ENCODE measurements around the gene ADH1C. TPM values are rescaled to one million over a fixed set of nuclear protein-coding genes. Genes with fewer than 3 reads are reported as not detected.

Gene ADH1C
- total RNA-seq, 2 donors from 2014 or later = not detected

- no peaks in the 10 kb centered on the region for H3K4me1 Mint-ChIP-seq (ENCODE audit: low read depth)
- H3K27ac Mint-ChIP-seq = no peak overlapping the region
- no peak overlapping the region for H3K4me3 Mint-ChIP-seq
- H3K27me3 Mint-ChIP-seq (ENCODE audit: low read depth) = no peaks in the 10 kb centered on the region
- no peaks in the 10 kb centered on the region for H3K9me3 Mint-ChIP-seq
- ATAC-seq (replicated peaks in 1 of 2) = no peak
- no peaks in the 10 kb centered on the region for H3K36me3 Mint-ChIP-seq (ENCODE audit: insufficient read depth in 2 of 2)
- DNase-seq = no peak
Measured at GRCh38 chr4:99314211-99314610, 38.3 kb downstream of the ADH1C start.

- ATAC-seq (replicated peaks in 1 of 2) (no peak), DNase-seq (no peak)
- H3K9me3 Mint-ChIP-seq = no peaks in the 10 kb centered on the region
- no peaks in the 10 kb centered on the region for H3K36me3 Mint-ChIP-seq (ENCODE audit: insufficient read depth in 2 of 2)
- no peak overlapping the region for H3K4me3 Mint-ChIP-seq
- no peaks in the 10 kb centered on the region for H3K4me1 Mint-ChIP-seq (ENCODE audit: low read depth)
- H3K27ac Mint-ChIP-seq = no peak overlapping the region
- peaks cover 6% of the 10 kb centered on the region for H3K27me3 Mint-ChIP-seq (ENCODE audit: low read depth)
Measured at GRCh38 chr4:99310389-99310788, 42.2 kb downstream of the ADH1C start.

- DNase-seq = no peak
- H3K9me3 Mint-ChIP-seq = peaks cover 0 to 4% of the 10 kb centered on the region in 2 donors
- H3K4me1 Mint-ChIP-seq (ENCODE audit: low read depth) = no peaks in the 10 kb centered on the region
- ATAC-seq (replicated peaks in 1 of 2) = no peak
- peaks cover 6% of the 10 kb centered on the region for H3K27me3 Mint-ChIP-seq (ENCODE audit: low read depth)
- no peak overlapping the region for H3K4me3 Mint-ChIP-seq
- H3K36me3 Mint-ChIP-seq (ENCODE audit: insufficient read depth in 2 of 2) = no peaks in the 10 kb centered on the region
- H3K27ac Mint-ChIP-seq = no peak overlapping the region
Measured at GRCh38 chr4:99305638-99306400, 46.7 kb downstream of the ADH1C start.

DNA sequence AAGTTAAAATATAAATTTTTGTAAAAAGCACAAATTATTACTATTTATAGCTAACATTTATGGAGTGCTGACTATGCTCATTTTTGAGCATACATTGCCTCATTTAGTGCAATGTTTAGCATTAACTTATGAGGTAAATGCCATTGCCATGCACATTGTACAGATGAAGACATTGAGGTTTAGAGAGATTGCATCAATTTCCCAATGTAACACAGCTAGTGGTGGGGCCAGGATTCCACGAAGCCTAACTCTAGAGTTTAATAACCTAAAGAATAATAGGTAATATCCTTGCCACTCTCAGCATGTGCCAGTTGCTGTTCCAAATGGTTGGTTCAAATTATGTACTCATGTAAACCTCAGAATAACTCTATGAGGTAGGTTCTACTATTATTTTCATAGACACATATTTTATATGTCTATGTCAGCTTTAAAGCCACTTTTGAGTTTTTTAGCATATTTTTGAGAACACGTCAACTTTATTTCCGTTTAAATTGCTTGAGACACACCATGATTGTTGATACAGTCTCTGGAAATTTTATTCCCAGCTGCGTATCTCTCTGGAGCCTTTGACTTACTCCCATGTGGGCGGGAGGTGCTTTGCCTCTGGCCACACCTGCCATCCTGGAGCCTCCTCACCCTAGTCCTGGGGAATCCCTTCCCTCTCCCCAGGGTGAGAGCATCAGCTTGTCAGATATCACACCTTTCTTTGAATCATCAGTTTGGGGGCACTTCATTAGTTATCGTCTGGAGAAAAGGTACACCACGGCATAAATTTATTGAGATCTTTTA, 51.0 kb downstream of the ADH1C start:
- no peak overlapping the region for H3K27ac Mint-ChIP-seq
- no peaks in the 10 kb centered on the region for H3K4me1 Mint-ChIP-seq (ENCODE audit: low read depth)
- H3K4me3 Mint-ChIP-seq = no peak overlapping the region
- ATAC-seq (replicated peaks in 1 of 2) (no peak), DNase-seq (no peak)
- peaks cover 5 to 8% of the 10 kb centered on the region in 2 donors for H3K9me3 Mint-ChIP-seq
- H3K27me3 Mint-ChIP-seq (ENCODE audit: low read depth) = no peaks in the 10 kb centered on the region
- no peaks in the 10 kb centered on the region for H3K36me3 Mint-ChIP-seq (ENCODE audit: insufficient read depth in 2 of 2)

- no peaks in the 10 kb centered on the region for H3K4me1 Mint-ChIP-seq (ENCODE audit: low read depth)
- no peak for DNase-seq
- no peak for ATAC-seq (replicated peaks in 1 of 2)
- H3K36me3 Mint-ChIP-seq (ENCODE audit: insufficient read depth in 2 of 2) = peaks cover 0 to 2% of the 10 kb centered on the region in 2 donors
- H3K4me3 Mint-ChIP-seq = no peak overlapping the region
- peaks cover 9 to 12% of the 10 kb centered on the region in 2 donors for H3K9me3 Mint-ChIP-seq
- no peak overlapping the region for H3K27ac Mint-ChIP-seq
- H3K27me3 Mint-ChIP-seq (ENCODE audit: low read depth) = no peaks in the 10 kb centered on the region
Measured at GRCh38 chr4:99300934-99301333, 51.6 kb downstream of the ADH1C start.

DNA sequence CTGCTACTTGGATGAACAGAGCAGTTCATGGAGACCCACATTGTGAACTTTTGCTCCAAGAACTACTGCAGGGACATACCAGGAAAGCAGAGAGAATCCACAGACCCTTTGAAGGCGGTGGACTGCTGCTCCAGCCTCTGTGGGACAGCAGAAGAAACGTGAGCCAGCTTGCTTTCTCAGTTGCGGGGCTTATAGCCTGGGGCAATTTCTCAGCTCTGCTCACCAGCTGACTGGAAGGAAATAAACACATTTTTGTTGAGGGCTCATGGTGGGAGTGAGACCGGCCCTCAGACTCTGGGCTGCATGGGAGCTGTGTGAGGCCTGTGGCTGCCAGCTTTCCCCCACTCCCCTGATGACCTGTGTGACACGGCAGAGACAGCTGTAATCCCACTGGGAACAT, 59.2 kb downstream of the ADH1C start:
- Mint-ChIP-seq H3K27ac (no peak overlapping the region), H3K9me3 (peaks cover 9 to 12% of the 10 kb centered on the region in 2 donors), H3K27me3 (ENCODE audit: low read depth) (no peaks in the 10 kb centered on the region), H3K4me3 (no peak overlapping the region), H3K36me3 (ENCODE audit: insufficient read depth in 2 of 2) (peaks cover 1 to 4% of the 10 kb centered on the region in 2 donors), H3K4me1 (ENCODE audit: low read depth) (no peaks in the 10 kb centered on the region)
- DNase-seq (no peak), ATAC-seq (replicated peaks in 1 of 2) (no peak)

- Mint-ChIP-seq H3K9me3 (peaks cover 3 to 6% of the 10 kb centered on the region in 2 donors), H3K4me3 (no peak within 1 kb of the TSS), H3K27ac (no peak within 1 kb of the TSS), H3K36me3 (ENCODE audit: insufficient read depth in 2 of 2) (peaks cover 1 to 2% of the 10 kb centered on the region in 2 donors), H3K27me3 (ENCODE audit: low read depth) (no peaks in the 10 kb centered on the region), H3K4me1 (ENCODE audit: low read depth) (no peaks in the 10 kb centered on the region)
- DNase-seq (no peak), ATAC-seq (replicated peaks in 1 of 2) (no peak)
Measured at GRCh38 chr4:99290848-99291786, 61.4 kb downstream of the ADH1C start, which contains the start of gene ADH1A. TSS of gene ADH1A (minus strand) at chr4:99290985. CDS start at chr4:99290914, 71 bp downstream.

Other genes with a start within 250 kb of the ADH1C start
- gene ADH4, start 208.4 kb downstream of the ADH1C start, total RNA-seq = not detected
- not detected for gene ADH6, start 133.5 kb downstream of the ADH1C start, total RNA-seq
- gene ADH1A, start 61.8 kb downstream of the ADH1C start, total RNA-seq = not detected
- not detected for gene ADH1B, start 31.3 kb downstream of the ADH1C start, total RNA-seq
- not detected for gene ADH7, start 82.6 kb upstream of the ADH1C start, total RNA-seq
- under 1 TPM in 1 of 2 donors, not detected in 1; 0.09 TPM for gene C4orf17, start 158.3 kb upstream of the ADH1C start, total RNA-seq
- gene TRMT10A, start 211.3 kb upstream of the ADH1C start, total RNA-seq = 1 to 10 TPM; 6.1 to 9.1 TPM
- gene MTTP, start 222.1 kb upstream of the ADH1C start, total RNA-seq = under 1 TPM; 0.29 to 0.83 TPM

Measured in activated T-cell treated with anti-CD3 and anti-CD28 coated beads, Interleukin-2, amount 50 U/mL, for 72 hours (primary cell).